Keratinocyte (primary cell): Measurements from ENCODE around the gene OR5K2.

Experiments
- CTCF ChIP-seq, 3 experiments: IDR thresholded peaks in 1 of 3; conservative IDR thresholded peaks in 1 of 3; optimal IDR thresholded peaks in 1 of 3; 2 replicates in 2 of 3; 3 replicates in 1 of 3; pipeline versions ENCODE3 to v1.5.1; 2011; ENCODE audit warnings: low read length in 3 of 3, mild to moderate bottlenecking in 3 of 3, moderate library complexity in 2 of 3, control low read depth in 1 of 3, inconsistent platforms in 1 of 3; ENCODE audit not compliant: insufficient read depth in 2 of 3; ENCODE audit errors: extremely low read depth in 1 of 3
- EZH2 ChIP-seq: IDR thresholded peaks from one replicate; pipeline ENCODE4 v1.6.1; 2012; ENCODE audit warnings: inconsistent platforms, mild to moderate bottlenecking, low read length, moderate library complexity

GRCh38 chr3:98482717-98483482, 14.6 kb upstream of the OR5K2 start:
- TF ChIP-seq CTCF (optimal IDR thresholded peaks at IDR 0.05 in 1 of 3, IDR thresholded peaks at IDR 0.05 in 1 of 3, conservative IDR thresholded peaks at IDR 0.05 in 1 of 3; ENCODE audit: extremely low read depth in 1 of 3, insufficient read depth in 2 of 3, low read length in 3 of 3) (no peak), EZH2 (no peak)
